Mammary epithelial cell (primary cell): ENCODE measurements around the gene HOXC5.

ENCODE experiments used
- CTCF ChIP-seq, 2 donors: IDR thresholded peaks in 1 of 2; conservative IDR thresholded peaks in 1 of 2; 2 replicates each; pipeline ENCODE4 v1.5.1; 2011 to 2012; ENCODE audit warnings: inconsistent platforms in 2 of 2, low read length in 2 of 2, mild to moderate bottlenecking in 2 of 2, control low read depth in 1 of 2, low read depth in 1 of 2; ENCODE audit not compliant: insufficient read depth in 1 of 2; ENCODE audit errors: extremely low read depth in 1 of 2
- EZH2 ChIP-seq: IDR thresholded peaks from 2 replicates; pipeline ENCODE4 v1.6.1; 2012; ENCODE audit warnings: low read length, inconsistent platforms, borderline replicate concordance

- TF ChIP-seq CTCF (conservative IDR thresholded peaks at IDR 0.05 in 1 of 2, IDR thresholded peaks at IDR 0.05 in 1 of 2; ENCODE audit: extremely low read depth in 1 of 2, insufficient read depth in 1 of 2, low read depth in 1 of 2, low read length in 2 of 2) (no peak), EZH2 (no peak)
Measured at GRCh38 chr12:54055552-54055951, 22.7 kb downstream of the HOXC5 start.
